NCI-H1092 treated with DMSO at 0.1 percent for 48 hours (cell line): Measurements from ENCODE around the gene PFKM.
A peak's percentile ranks its signal among the peaks of the same experiment; 100 is the strongest.

Source experiments
- DNase-seq: peaks from one replicate; lab custom pipeline; 2025; lab: John Stamatoyannopoulos, UW

Gene PFKM

GRCh38 chr12:48119078-48119833, at the start of gene PFKM:
Gene PFKM (plus strand): TSS chr12:48119364. CDS start chr12:48122775, 3,411 bp downstream.
- DNase-seq: peak; percentile 92

DNA sequence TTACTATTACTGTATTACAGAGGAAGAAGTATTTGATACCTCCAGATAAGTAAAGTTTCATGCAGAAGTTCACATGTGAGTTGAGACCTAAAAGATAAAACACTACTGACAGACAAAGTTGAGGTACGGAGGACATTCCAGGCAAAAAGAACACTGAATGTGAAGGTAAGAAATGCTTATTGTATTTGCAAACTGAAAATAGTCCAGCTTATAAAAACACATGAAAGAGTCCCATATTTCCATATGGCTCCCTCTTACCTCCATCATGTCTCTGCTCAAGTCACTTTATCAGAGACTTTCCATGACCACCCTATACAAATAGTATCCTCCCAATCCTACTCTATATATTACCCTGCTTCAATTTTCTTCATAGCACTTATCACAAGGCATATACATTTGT, 49.1 kb upstream of the PFKM start:
- no peak for DNase-seq

DNA sequence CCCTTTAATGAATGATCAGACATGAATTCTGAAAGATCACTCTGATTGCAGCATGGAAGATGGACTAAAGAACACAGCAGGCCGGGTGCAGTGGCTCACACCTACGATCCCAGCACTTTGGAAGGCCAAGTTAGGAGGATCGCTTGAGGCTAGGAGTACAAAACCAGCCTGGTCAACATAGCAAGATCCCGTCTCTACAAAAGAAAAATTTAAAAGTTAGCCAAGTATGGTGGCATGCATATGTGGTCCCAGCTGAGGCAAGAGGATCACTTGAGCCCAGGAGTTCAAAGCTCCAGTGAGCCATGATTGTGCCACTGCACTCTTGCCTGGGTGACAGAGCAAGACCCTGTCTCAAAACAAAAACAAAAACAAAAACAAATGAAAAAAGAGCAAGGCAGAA, 48.4 kb upstream of the PFKM start:
- no peak for DNase-seq

GRCh38 chr12:48071808-48072207, 47.4 kb upstream of the PFKM start:
- no peak for DNase-seq

- DNase-seq: no peak
Observed at GRCh38 chr12:48072266-48072665, 46.9 kb upstream of the PFKM start.

DNA sequence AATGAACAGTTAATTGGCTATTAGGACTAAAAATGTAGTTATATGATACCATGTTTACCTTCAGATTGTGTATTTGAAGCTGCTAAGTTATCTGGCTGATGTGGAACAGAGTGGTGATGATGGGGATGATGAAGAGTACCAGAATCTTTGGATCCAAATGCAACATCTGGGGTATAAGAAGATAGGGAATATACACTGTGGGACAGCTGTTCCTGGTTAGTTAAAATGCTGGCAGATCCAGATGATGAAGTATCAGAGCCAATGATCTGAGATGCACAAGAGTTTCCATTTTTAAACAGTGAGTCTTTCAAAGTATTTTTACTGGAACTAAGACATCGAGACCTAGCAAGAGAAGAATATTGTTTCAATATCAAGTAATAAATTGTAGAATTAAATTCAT, 44.9 kb upstream of the PFKM start:
- no peak for DNase-seq

DNA sequence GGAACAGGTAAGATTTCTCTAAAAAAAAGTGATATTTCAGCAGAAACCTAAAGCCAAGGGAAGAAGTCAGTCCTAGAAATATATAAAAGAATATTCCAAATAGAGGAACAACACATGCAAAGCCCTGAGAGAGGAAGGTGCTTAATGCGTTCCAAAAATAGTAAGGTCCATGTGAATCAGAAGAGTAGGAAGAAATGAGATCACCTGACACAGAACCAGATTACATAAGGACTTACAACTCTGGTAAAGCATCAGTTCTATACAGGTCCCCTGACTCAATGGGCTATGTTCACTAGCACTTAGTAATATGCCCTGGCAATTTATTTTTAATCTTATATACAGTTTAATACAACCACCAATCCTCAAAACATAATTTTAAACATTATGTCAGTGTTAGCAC, 43.3 kb upstream of the PFKM start:
- DNase-seq: no peak

- no peak for DNase-seq
Observed at GRCh38 chr12:48077111-48077510, 42.1 kb upstream of the PFKM start.

- no peak for DNase-seq
Observed at GRCh38 chr12:48078901-48079300, 40.3 kb upstream of the PFKM start.

GRCh38 chr12:48080285-48080684, 38.9 kb upstream of the PFKM start:
- no peak for DNase-seq

DNA sequence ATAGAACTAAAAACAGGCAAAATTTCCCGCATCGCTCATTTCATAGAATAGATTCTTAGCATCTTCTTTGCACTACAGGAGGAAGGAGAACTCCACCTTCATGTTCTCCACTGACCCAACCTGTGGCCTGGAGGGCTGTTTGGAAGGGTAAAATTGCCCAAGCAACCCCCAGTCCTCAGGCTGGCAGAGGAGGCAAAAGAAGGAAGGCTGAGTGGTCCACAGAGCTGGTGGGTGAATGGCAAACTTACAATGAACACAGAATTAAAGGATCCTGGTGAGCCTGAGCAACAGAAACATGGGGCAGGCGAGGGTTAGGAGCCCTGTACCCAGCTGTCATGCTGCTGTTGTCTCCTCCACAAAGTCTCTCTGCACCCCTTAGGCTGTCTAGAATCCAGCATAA, 38.3 kb upstream of the PFKM start:
- DNase-seq: no peak

- DNase-seq: peak; percentile 29
Observed at GRCh38 chr12:48084066-48084465, 35.1 kb upstream of the PFKM start.

DNA sequence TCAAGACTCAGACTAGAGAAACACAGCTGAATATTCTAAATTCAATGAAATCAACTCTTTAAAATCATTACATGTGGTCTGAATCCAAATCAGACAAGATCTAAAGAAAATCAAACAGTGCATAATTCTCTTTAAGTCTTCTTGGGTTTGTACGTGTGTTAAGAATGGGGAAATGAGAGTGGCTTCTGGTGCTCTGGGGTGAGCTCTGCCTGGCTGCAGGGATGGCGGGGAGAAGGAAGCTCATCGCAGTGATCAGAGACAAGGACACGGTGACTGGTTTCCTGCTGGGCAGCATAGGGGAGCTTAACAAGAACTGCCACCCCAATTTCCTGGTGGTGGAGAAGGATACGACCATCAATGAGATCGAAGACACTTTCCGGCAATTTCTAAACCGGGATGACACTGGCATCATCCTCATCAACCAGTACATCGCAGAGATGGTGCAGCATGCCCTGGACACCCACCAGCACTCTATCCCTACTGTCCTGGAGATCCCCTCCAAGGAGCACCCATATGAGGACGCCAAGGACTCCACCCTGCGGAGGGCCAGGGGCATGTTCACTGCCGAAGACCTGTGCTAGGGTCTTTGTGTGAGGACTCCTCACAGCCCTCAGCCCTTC, 34.2 kb upstream of the PFKM start:
- no peak for DNase-seq

- DNase-seq: no peak
Observed at GRCh38 chr12:48086327-48086726, 32.8 kb upstream of the PFKM start.

- DNase-seq: no peak
Observed at GRCh38 chr12:48092611-48093010, 26.6 kb upstream of the PFKM start.

DNA sequence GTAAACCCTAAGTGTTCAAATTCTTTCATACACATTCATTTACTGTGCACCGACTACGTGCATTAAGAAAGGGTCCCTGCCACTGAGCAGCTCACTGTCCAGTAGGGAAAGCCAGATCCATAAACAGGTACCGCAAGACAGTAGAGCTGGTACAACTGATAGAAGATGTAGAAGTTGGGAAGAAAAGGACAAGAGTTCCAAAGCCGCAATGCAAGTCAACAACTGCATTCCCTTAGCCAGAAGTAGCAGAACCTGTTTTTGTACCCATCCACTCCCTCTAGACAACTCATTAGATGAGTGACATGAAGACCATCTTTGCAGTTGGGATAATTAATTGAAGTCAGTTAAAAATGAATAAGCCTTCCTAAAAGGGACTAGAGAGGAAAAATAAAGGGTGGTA, 14.6 kb upstream of the PFKM start:
- no peak for DNase-seq

DNA sequence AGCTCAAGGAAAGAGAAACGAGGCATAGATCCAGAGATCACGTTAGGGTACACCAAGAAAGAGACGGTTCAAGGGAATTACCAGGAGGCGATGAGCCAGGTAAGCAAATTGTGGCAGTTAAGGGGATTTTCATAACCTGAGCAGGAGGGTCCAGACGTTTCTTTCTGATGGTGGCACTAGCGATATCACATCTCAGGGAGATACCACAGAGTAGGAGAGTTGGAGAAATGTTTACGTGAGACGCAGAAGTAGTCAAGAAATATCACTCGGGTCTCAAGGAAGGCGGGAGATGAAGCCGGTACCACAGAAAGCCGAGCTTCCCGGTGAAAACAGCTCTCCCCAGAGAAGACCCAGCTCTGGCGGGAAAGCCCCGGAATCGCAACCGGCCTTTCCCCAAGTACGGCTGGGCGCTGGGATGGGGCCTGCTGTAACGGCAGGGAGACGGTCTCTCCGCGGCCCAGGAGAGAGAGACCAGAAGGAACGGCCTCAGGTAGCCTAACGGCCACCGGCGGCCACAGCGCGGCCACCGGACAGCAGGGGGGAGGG, 13.8 kb upstream of the PFKM start:
- DNase-seq: peak; percentile 77

DNA sequence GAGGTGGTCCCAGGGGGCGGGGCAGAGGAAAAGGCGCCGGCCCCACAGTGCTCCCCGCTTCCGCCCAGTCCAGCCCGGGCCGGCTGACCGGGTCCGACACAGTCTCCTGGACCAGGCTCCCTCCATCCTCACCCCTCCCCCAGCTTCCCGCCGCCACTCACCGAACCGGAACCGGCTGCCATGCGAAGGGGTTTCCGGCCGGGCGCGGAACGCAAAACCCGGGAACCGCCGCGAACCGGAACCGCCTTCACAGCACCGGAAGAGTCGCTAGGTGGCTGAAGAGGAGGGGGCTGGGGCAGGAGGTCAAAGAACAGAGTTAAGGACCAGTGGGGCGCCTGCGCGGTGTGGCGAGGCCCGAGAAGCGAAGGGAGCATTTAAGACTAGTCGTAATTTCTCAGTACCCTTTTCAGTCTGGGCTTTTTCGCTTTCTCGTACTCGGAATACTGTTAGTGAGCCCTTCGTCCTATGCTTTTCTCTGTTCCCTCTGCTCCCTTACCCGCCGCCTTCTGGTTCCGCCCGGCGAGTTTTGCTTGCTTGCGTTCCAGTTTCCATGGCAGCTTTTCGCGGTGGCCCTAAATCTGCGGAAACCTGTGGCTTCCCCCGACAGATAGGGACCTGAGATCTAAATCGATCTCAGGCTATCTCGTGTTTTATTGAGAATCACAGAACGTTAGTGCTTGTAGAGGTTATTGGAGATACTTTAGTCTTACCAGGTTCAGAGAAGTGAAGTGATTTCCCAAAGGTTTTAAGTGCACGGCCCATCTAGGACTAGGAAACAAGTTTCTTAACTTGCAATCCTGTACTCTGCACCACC, 13.1 kb upstream of the PFKM start, which contains the start of gene SENP1:
SENP1 (minus strand) TSS at position 213 of the 814 bp plus-strand sequence. CDS start 4,607 bp downstream, outside the sequence.
- peak; percentile 100 for DNase-seq

GRCh38 chr12:48106681-48107613, 12.2 kb upstream of the PFKM start:
- peak; percentile 46 for DNase-seq

GRCh38 chr12:48109424-48109823, 9.7 kb upstream of the PFKM start:
- no peak for DNase-seq

DNA sequence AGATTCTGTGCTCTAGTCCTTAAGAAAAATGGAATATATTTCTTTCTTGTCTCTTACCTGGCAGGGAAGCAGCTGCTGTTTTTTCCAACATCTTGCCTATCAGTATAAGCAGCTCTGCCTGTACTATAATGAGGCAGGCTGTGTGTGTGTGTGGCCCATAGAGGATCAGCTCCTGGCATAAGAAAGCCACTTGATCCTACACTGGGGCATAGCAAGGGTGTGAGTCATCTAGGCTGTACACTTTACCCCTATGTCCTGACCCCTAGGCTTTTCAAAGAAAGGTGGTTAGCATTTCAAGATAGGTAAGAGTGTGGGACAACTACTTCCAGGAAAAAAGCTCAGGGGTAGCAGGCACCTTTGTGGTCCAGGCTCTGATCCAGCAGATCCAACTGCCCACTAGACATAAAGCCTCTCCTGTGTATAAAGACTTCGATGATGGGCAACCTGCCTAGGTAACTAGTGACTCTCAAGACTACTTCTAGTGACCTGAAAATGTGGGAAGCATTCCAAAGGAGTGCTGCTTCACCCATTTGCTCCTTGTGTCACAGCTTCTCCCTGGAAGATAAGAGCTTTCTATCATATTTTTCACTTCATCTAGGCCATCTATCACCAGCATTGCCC, 8.4 kb upstream of the PFKM start:
- DNase-seq: no peak
